Chondrocyte (in vitro differentiated cells): ENCODE results near the gene CSNK1D. TPM values are rescaled to one million over a fixed set of nuclear protein-coding genes. Genes with fewer than 3 reads are reported as not detected.

Experiments used
- DNase-seq: peaks from one replicate; pipeline ENCODE4 v3.0.0; 2021; ENCODE audit warnings: mixed read lengths, low spot score
- H3K27ac Mint-ChIP-seq: one replicate; pipeline ENCODE4 v1.8.0; 2021; ENCODE audit warnings: mild to moderate bottlenecking, moderate library complexity, mixed read lengths; ENCODE audit not compliant: unreplicated experiment
- H3K27me3 Mint-ChIP-seq: 2 replicates; pipeline ENCODE4 v1.8.0; 2021; ENCODE audit warnings: low read depth, mixed read lengths
- H3K36me3 Mint-ChIP-seq: 2 replicates; pipeline ENCODE4 v1.8.0; 2021; ENCODE audit warnings: low read depth, mixed read lengths
- H3K4me1 Mint-ChIP-seq: 2 replicates; pipeline ENCODE4 v1.8.0; 2021; ENCODE audit warnings: low read depth, mild to moderate bottlenecking, mixed read lengths
- H3K4me3 Mint-ChIP-seq: one replicate; pipeline ENCODE4 v1.8.0; 2021; ENCODE audit warnings: mild to moderate bottlenecking, moderate library complexity, mixed read lengths; ENCODE audit not compliant: unreplicated experiment
- H3K9me3 Mint-ChIP-seq: 2 replicates; pipeline ENCODE4 v1.8.0; 2021; ENCODE audit warnings: low read depth, mixed read lengths
- CTCF ChIP-seq: fragments of 200-600 bp; sonication (generic); IDR thresholded peaks from 2 replicates; pipeline ENCODE4 v1.5.0; 2021; ENCODE audit warnings: antibody characterized with exemption, mild to moderate bottlenecking, moderate library complexity
- total RNA-seq: library from RNA; stranded (reverse); gene quantifications from 3 replicates; pipeline ENCODE4 v1.2.1, GENCODE V29; 2021

The CSNK1D gene
- total RNA-seq, 1 donor from 2014 or later, result 93.0 TPM

- H3K36me3 Mint-ChIP-seq, result no peaks in the 10 kb centered on the region
- no peak for TF ChIP-seq CTCF
- no peak overlapping the region for H3K27ac Mint-ChIP-seq
- no peaks in the 10 kb centered on the region for H3K9me3 Mint-ChIP-seq
- DNase-seq, result no peak
- peaks cover 6% of the 10 kb centered on the region for H3K4me1 Mint-ChIP-seq
- no peaks in the 10 kb centered on the region for H3K27me3 Mint-ChIP-seq
- no peak overlapping the region for H3K4me3 Mint-ChIP-seq
These were observed 47.2 kb downstream of the CSNK1D start for GRCh38 chr17:82226146-82226808.

- Mint-ChIP-seq H3K4me1 (peaks cover 6% of the 10 kb centered on the region), H3K4me3 (no peak overlapping the region), H3K36me3 (no peaks in the 10 kb centered on the region), H3K9me3 (no peaks in the 10 kb centered on the region), H3K27me3 (no peaks in the 10 kb centered on the region), H3K27ac (no peak overlapping the region)
- no peak for TF ChIP-seq CTCF
- DNase-seq, result no peak
These were observed 48.0 kb downstream of the CSNK1D start for GRCh38 chr17:82225368-82226029.

- TF ChIP-seq CTCF, result no peak
- Mint-ChIP-seq H3K4me1 (no peaks in the 10 kb centered on the region), H3K27ac (no peak overlapping the region), H3K4me3 (no peak overlapping the region), H3K36me3 (no peaks in the 10 kb centered on the region), H3K27me3 (no peaks in the 10 kb centered on the region), H3K9me3 (no peaks in the 10 kb centered on the region)
- DNase-seq, result no peak
These were observed 48.8 kb downstream of the CSNK1D start for GRCh38 chr17:82224666-82225065.

- Mint-ChIP-seq H3K27ac (no peak overlapping the region), H3K9me3 (no peaks in the 10 kb centered on the region), H3K36me3 (no peaks in the 10 kb centered on the region), H3K27me3 (no peaks in the 10 kb centered on the region), H3K4me1 (no peaks in the 10 kb centered on the region), H3K4me3 (no peak overlapping the region)
- DNase-seq, result no peak
- TF ChIP-seq CTCF, result no peak
These were observed 50.0 kb downstream of the CSNK1D start for GRCh38 chr17:82223517-82223916.

- peaks cover 2% of the 10 kb centered on the region for H3K4me1 Mint-ChIP-seq
- H3K9me3 Mint-ChIP-seq, result no peaks in the 10 kb centered on the region
- H3K36me3 Mint-ChIP-seq, result no peaks in the 10 kb centered on the region
- no peak overlapping the region for H3K27ac Mint-ChIP-seq
- H3K4me3 Mint-ChIP-seq, result no peak overlapping the region
- no peak for DNase-seq
- no peak for TF ChIP-seq CTCF
- H3K27me3 Mint-ChIP-seq, result no peaks in the 10 kb centered on the region
These were observed 50.7 kb downstream of the CSNK1D start for GRCh38 chr17:82222816-82223215.
